Left lung (tissue), 10 donors: ENCODE measurements around the gene ESRRB. TPM values are rescaled to one million over a fixed set of nuclear protein-coding genes. Genes with fewer than 3 reads are reported as not detected.

ENCODE experiments used
- ATAC-seq: fragments of 200-7000 bp; cut with Tn5 transposase; one replicate; pipeline ENCODE4 v1.9.1; 2020; ENCODE audit warnings: moderate library complexity
- DNase-seq, 4 donors: peaks; one replicate each; pipeline ENCODE4 v3.0.0-alpha.2; 2013 to 2020
- H3K27ac ChIP-seq, 2 donors: fragments of 200-600 bp; sonication (generic) in 1 of 2; one replicate each; pipeline versions ENCODE4 v1.5.0 to v1.8.0; 2020 to 2021
- H3K27me3 ChIP-seq, 2 donors: fragments of 200-600 bp; sonication (generic) in 1 of 2; one replicate each; pipeline versions ENCODE4 v1.5.0 to v1.8.0; 2020 to 2021
- H3K36me3 ChIP-seq, 2 donors: fragments of 200-600 bp; sonication (generic) in 1 of 2; one replicate each; pipeline versions ENCODE4 v1.5.0 to v1.8.0; 2020 to 2021
- H3K4me1 ChIP-seq, 2 donors: fragments of 200-600 bp; one replicate each; pipeline ENCODE4 v1.8.0; 2021
- H3K4me3 ChIP-seq, 2 donors: fragments of 200-600 bp; sonication (generic) in 1 of 2; one replicate each; pipeline versions ENCODE4 v1.5.0 to v1.8.0; 2020 to 2021; ENCODE audit warnings: mild to moderate bottlenecking in 1 of 2
- H3K9me3 ChIP-seq, 2 donors: fragments of 200-600 bp; sonication (generic) in 1 of 2; one replicate each; pipeline versions ENCODE4 v1.5.0 to v1.8.0; 2020 to 2021
- intact Hi-C, 2 donors: fragments of 100-400 bp; cut with DNase I; formaldehyde crosslinking; loops; one replicate each; pipeline versions ENCODE4 v1.11.2 to v1.14.2; 2022
- polyA plus RNA-seq, 6 donors: library from polyadenylated mRNA; unstranded; fragments of 120-200 nt; gene quantifications; one replicate each; pipeline ENCODE4 v1.2.1, GENCODE V29; 2013; ENCODE audit not compliant: insufficient read length in 6 of 6
- total RNA-seq, 2 donors: library from RNA; stranded (reverse); fragmentation: NEBNext Ultra II Directional; extraction: Animal tissue kit (Norgen Biotek cat#: 25700); gene quantifications; one replicate each; pipeline ENCODE4 v1.2.1, GENCODE V29; 2021
- TF ChIP-seq, protein P1 (sequence below), 2 donors: fragments of 200-600 bp; sonication (generic) in 1 of 2; IDR thresholded peaks; one replicate each; pipeline versions ENCODE4 v1.5.0 to v1.8.0; 2021; ENCODE audit warnings: antibody characterized with exemption in 2 of 2
- donor health status: DM: no; HTN: yes; CAD: no.
- donor health status: DM: no; HTN: no; CAD: no.

Gene ESRRB
- total and polyA plus RNA-seq, 8 donors = 0.15 to 0.67 (median 0.40) TPM

DNA sequence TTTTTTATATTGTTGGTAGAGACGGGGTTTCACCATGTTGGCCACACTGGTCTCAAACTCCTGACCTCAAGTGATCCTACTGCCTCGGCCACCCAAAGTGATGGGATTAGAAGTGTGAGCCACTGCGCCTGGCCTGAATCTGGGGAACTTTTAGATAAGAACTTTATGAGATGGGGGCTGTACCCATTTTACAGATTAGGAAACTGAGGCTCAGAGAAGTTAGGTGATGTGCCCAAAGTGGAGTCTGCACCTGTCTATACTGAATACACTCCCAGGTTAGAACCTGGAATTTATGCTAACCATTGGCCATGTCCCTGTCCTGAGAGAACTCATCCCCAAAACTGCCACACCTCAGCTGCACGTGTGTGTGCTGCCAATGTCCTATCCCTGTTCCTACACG, 81.9 kb downstream of the ESRRB start:
- no peak for ATAC-seq
- Histone ChIP-seq H3K4me3 (no peak overlapping the region), H3K9me3 (no peaks in the 10 kb centered on the region), H3K36me3 (no peaks in the 10 kb centered on the region), H3K27ac (no peak overlapping the region), H3K27me3 (no peaks in the 10 kb centered on the region), H3K4me1 (no peaks in the 10 kb centered on the region)
- intact Hi-C loops = no loop called here
- TF ChIP-seq, protein P1, sequence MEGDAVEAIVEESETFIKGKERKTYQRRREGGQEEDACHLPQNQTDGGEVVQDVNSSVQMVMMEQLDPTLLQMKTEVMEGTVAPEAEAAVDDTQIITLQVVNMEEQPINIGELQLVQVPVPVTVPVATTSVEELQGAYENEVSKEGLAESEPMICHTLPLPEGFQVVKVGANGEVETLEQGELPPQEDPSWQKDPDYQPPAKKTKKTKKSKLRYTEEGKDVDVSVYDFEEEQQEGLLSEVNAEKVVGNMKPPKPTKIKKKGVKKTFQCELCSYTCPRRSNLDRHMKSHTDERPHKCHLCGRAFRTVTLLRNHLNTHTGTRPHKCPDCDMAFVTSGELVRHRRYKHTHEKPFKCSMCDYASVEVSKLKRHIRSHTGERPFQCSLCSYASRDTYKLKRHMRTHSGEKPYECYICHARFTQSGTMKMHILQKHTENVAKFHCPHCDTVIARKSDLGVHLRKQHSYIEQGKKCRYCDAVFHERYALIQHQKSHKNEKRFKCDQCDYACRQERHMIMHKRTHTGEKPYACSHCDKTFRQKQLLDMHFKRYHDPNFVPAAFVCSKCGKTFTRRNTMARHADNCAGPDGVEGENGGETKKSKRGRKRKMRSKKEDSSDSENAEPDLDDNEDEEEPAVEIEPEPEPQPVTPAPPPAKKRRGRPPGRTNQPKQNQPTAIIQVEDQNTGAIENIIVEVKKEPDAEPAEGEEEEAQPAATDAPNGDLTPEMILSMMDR (IDR thresholded peaks at IDR 0.05) = no peak
- no peak for DNase-seq

DNA sequence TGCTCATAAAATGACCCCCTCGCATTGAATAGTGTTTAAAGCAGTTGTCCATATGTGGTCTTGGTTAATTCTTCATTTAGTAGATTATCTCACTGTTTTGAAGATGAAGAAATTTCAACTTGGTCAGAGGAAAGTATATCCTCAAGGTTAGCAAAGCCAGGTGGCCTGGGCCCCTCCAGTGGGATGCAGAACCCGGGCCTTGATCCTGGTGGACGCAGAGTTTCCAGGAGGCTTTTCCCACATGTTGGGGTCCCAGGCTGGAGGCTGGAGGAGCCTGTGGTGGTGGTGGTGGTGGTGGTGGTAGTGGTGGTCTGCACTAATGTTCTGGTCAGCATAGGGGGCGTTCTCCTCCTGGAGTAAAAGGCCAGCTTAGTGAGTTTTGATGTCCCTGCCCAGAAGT, 85.9 kb downstream of the ESRRB start:
- TF ChIP-seq, protein P1 (IDR thresholded peaks at IDR 0.05) = no peak
- Histone ChIP-seq H3K27me3 (no peaks in the 10 kb centered on the region), H3K27ac (no peak overlapping the region), H3K4me1 (no peaks in the 10 kb centered on the region), H3K9me3 (no peaks in the 10 kb centered on the region), H3K36me3 (no peaks in the 10 kb centered on the region), H3K4me3 (no peak overlapping the region)
- ATAC-seq (no peak), DNase-seq (no peak)
- intact Hi-C loops = no loop called here

DNA sequence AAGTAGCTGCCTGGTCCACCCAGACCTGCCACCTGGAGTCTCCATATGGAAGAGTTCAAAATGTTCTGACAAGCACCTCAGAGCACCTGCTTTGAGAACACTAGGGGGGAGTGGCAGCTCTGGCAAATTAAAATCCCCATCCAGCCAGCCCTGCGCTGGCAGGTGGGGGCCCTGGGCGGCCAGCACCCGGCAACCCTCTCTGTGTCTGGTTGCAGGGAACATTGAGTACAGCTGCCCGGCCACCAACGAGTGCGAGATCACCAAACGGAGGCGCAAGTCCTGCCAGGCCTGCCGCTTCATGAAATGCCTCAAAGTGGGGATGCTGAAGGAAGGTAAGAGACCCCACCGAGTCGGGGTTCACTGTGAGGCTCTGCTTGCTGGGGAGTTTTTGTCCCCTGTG, 86.4 kb downstream of the ESRRB start:
- no peaks in the 10 kb centered on the region for H3K4me1 ChIP-seq
- no peaks in the 10 kb centered on the region for H3K36me3 ChIP-seq
- DNase-seq (no peak), ATAC-seq (no peak)
- TF ChIP-seq, protein P1 (IDR thresholded peaks at IDR 0.05) = no peak
- no peaks in the 10 kb centered on the region for H3K27me3 ChIP-seq
- H3K4me3 ChIP-seq = no peak overlapping the region
- H3K9me3 ChIP-seq = no peaks in the 10 kb centered on the region
- intact Hi-C loops = no loop called here
- no peak overlapping the region for H3K27ac ChIP-seq

DNA sequence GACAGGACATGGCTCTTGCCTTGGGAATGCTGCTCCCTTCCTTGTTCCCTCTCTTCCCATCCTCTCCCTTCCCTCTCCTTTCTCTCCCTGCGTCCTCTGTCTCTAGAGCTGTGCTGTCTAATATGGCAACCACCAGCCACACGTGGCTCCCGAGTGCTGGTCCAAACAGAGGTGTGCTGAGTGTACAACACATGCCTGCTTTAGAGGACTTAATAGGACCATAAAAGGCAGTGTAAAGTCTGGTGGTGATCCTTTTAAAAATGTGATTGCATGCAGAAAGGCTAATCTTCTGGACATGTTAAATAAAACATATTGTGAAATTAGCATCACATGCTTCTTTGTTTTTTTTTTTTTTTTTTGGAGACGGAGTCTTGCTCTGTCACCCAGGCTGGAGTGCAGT, 87.2 kb downstream of the ESRRB start:
- ATAC-seq = no peak
- no peaks in the 10 kb centered on the region for H3K36me3 ChIP-seq
- DNase-seq = no peak
- no peaks in the 10 kb centered on the region for H3K4me1 ChIP-seq
- H3K4me3 ChIP-seq = no peak overlapping the region
- intact Hi-C loops = no loop called here
- H3K9me3 ChIP-seq = no peaks in the 10 kb centered on the region
- H3K27ac ChIP-seq = no peak overlapping the region
- no peaks in the 10 kb centered on the region for H3K27me3 ChIP-seq
- TF ChIP-seq, protein P1 (IDR thresholded peaks at IDR 0.05) = no peak

DNA sequence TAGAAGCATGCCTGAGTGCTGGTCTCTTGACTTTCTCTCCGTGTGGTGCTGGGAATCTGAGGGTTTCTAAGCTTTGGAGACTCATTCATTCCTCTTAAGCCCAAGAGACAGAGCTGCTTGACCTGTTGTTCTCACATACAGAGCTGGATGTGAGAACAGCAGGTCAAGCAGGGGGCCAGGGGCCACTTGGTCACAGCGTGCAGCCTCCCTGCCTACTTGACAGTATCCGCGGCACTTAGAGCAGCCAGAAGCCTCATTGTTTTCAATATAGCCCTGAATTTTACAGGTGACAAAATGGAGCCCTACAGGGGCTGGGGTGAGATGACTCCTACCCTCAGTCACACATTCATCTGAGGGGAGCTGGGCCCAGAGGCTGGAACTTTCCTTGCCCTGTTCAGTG, 88.9 kb downstream of the ESRRB start:
- Histone ChIP-seq H3K4me1 (no peaks in the 10 kb centered on the region), H3K27me3 (no peaks in the 10 kb centered on the region), H3K4me3 (no peak overlapping the region), H3K27ac (no peak overlapping the region), H3K9me3 (no peaks in the 10 kb centered on the region), H3K36me3 (no peaks in the 10 kb centered on the region)
- DNase-seq (no peak), ATAC-seq (no peak)
- intact Hi-C loops = no loop called here
- TF ChIP-seq, protein P1 (IDR thresholded peaks at IDR 0.05) = no peak
